GM19240 (cell line): ENCODE measurements around the gene PDE8B.
"Not testable (repeated sequence)": the region's sequence is repeated elsewhere in the genome, so short reads cannot be mapped to it uniquely, and the experiment has no call there.

Experiments used
- DNase-seq: peaks from one replicate; pipeline ENCODE4 v3.0.0; 2011; ENCODE audit warnings: low spot score; ENCODE audit not compliant: insufficient read length

The PDE8B gene

GRCh38 chr5:77438071-77438470, 227.6 kb downstream of the PDE8B start:
- DNase-seq, result no peak

DNA sequence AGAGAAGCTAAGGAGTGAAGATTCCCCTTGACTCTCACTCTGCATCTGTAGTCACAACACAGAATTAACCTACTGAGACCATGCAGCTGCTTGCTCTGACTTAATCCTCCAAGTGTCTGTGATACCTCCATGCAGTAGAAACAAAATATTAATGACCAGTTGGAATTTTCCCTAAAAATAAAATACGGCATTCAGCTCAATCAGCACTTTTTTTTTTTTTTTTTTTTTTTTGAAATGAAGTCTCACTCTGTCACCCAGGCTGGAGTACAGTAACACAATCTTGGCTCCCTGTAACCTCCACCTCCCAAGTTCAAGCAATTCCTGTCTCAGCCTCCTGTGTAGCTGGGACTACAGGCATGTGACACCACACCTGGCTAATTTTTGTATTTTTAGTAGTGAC, 233.2 kb downstream of the PDE8B start:
- no peak for DNase-seq

GRCh38 chr5:77444356-77444755, 233.9 kb downstream of the PDE8B start:
- DNase-seq, result no peak

- DNase-seq, result no peak
Observed at GRCh38 chr5:77448831-77449230, 238.4 kb downstream of the PDE8B start.

DNA sequence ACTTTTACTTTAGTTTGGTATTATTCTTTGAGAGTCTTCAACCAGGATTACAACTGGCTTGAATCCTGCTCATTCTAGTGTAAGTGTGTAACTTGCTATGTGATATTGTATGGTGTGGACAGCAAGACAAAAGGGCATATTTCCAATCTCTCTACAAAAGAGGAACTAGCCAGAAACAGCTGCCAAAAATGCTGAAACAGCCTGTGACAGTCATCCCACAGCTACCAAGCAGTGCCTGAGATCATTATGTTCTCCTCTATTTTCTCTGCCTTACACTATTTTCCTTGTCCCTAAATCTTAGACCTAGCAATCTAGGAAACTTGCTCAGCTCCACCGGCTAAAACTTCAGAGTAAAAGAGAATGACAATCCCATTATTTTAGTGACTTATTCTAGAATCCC, 238.8 kb downstream of the PDE8B start:
- DNase-seq, result no peak

DNA sequence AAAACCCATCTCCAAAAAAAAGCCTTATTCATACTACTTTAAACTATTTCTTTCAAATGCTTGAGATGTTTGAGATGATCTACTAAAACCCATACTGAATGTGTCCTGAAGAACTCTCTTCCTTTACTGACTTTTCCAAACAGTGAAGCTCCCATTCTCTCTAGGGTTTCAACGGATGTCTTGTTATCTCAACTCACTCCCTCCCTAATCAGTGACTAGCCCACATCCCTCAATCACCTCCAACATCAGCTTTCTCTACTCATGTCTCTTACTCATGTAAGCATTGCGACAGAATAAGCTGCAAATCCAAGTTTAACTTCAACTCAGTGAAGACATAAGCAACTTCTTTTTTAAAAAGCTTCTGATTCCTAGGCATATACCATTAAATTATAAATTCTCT, 239.5 kb downstream of the PDE8B start:
- DNase-seq, result no peak

DNA sequence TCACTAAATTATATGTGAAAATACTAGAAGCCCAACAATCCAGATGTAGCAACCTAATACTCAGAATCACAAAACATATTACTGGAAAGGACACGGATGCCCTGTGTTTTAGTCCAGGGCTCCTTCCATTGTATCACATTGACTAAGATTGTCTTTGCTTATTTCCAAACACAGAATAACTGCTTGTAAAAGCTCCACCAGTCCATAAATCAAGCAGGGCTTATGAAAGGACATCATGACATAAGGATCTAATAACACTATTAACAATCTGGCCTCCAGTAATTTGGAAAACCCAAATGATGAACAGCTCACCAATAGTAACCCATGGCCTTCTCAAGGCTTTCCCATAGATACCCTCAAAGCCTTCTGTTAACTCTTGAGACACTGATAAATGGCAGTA, 241.9 kb downstream of the PDE8B start:
- no peak for DNase-seq

DNA sequence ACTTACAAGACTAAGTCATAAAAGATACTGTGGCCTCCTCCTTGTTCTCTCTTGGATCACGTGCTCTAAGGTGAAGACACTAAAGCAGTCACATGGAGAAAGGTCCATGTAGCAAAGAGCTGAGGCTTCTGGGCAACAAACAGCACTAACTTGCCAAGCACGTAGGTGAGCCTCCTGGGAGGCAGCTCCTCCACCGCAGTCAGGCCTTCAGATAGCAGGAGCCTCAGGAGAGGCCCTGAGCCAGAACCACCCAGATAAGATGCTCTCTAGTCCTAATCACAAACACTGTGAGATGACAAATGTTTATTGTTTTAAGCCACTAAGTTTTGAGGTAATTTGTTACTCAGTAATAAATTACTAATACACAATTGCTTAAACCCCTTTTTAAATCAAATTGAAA, 243.6 kb downstream of the PDE8B start:
- DNase-seq, result no peak

DNA sequence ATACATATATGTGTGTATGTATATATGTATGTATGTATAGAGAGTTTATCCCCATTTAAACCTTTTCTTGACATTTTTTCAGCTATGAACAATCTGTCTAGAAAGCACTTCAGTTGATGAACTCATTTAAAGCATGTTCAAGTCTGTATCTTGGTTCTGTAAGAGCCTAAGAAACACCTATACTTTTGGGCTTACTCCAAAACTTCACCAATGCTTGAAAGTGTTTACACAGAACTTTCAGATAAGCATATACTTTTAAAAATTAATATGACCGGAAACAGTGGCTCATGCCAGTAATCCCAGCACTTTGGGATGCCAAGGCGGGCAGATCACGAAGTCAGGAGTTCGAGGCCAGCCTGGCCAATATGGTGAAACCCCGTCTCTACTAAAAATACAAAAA, 250.8 kb downstream of the PDE8B start:
- DNase-seq, result no peak

- DNase-seq, result no peak
Observed at GRCh38 chr5:77463905-77464304, 253.4 kb downstream of the PDE8B start.

DNA sequence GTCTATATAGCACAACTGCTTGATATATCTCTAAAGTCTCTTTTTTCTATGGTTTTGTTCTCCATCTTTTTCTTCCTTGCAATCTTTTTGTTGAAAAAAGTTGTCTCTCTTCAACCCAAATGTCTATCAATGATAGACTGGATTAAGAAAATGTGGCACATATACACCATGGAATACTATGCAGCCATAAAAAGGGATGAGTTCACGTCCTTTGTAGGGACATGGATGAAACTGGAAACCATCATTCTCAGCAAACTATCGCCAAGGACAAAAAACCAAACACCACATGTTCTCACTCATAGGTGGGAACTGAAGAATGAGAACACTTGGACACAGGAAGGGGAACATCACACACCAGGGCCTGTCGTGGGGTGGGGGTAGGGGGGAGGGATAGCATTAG, 258.4 kb downstream of the PDE8B start:
- DNase-seq, result not testable (repeated sequence)

GRCh38 chr5:77475041-77475440, 264.6 kb downstream of the PDE8B start:
- DNase-seq, result not testable (repeated sequence)
